GM12878 (cell line): ENCODE data around the gene GZMM. TPM values are rescaled to one million over a fixed set of nuclear protein-coding genes. Genes with fewer than 3 reads are reported as not detected.

Source experiments
- ATAC-seq: fragments of 200-7000 bp; cut with Tn5 transposase; 3 replicates; pipeline ENCODE4 v1.9.1; 2020; ENCODE audit warnings: mild to moderate bottlenecking, moderate library complexity
- BruUV-seq: library from RNA; stranded (reverse); fragments of 400-500 nt; replicated peaks from 2 replicates; lab custom pipeline; 2021; lab: Mats Ljungman, UMichigan
- CTCF ChIA-PET: fragments of 300-600 bp; sonication (Branson Sonifier 250); formaldehyde crosslinking; extraction: SDS; loops from one replicate; lab custom pipeline; 2021; ENCODE audit warnings: inconsistent platforms; lab: Yijun Ruan, JAX
- POLR2A ChIA-PET: fragments of 350-600 bp; formaldehyde crosslinking; extraction: SDS; loops from one replicate; lab custom pipeline; 2021; ENCODE audit warnings: inconsistent platforms; lab: Charles Lee
- RAD21 ChIA-PET: fragments of 300-600 bp; sonication (Branson Sonifier 250); formaldehyde crosslinking; loops from one replicate; lab custom pipeline; 2023; ENCODE audit warnings: antibody characterized with exemption; ENCODE audit not compliant: unreplicated experiment; lab: Charles Lee
- SMC1A ChIA-PET: fragments of 300-600 bp; sonication (Branson Sonifier 250); formaldehyde crosslinking; loops from one replicate; lab custom pipeline; 2023; ENCODE audit not compliant: unreplicated experiment, uncharacterized antibody; lab: Charles Lee
- DNase-seq: peaks from one replicate; pipeline ENCODE4 v3.0.0-alpha.2; 2011; ENCODE audit warnings: low read depth, low spot score
- FAIRE-seq: peaks from 3 replicates; lab custom pipeline; 2011; peaks lifted over from hg19 to GRCh38; lab: Jason Lieb, UNC
- H2AFZ ChIP-seq: 2 replicates; pipeline ENCODE4 v1.6.0; 2011; ENCODE audit warnings: low read depth, low read length, control low read depth; ENCODE audit not compliant: control insufficient read depth
- H3K27ac ChIP-seq: 2 replicates; pipeline ENCODE4 v1.5.1; 2011; ENCODE audit warnings: control low read depth; ENCODE audit not compliant: control insufficient read depth, insufficient read depth
- H3K27me3 ChIP-seq, 2 experiments: replicated peaks in 1 of 2; 2 replicates each; pipeline versions ENCODE4 v1.6.0 to v1.6.1; 2011; ENCODE audit warnings: low read length in 1 of 2; ENCODE audit not compliant: control insufficient read depth in 2 of 2, insufficient read depth in 2 of 2
- H3K36me3 ChIP-seq, 2 experiments: 2 replicates each; pipeline ENCODE4 v1.5.1; 2011; ENCODE audit warnings: low read length in 1 of 2; ENCODE audit not compliant: control insufficient read depth in 2 of 2, insufficient read depth in 2 of 2
- H3K4me1 ChIP-seq: 2 replicates; pipeline ENCODE4 v1.6.1; 2011; ENCODE audit warnings: mild to moderate bottlenecking, low read length, moderate library complexity, mixed read lengths; ENCODE audit not compliant: control insufficient read depth, insufficient read depth
- H3K4me2 ChIP-seq: 2 replicates; pipeline ENCODE4 v1.6.0; 2011; ENCODE audit warnings: control low read depth; ENCODE audit not compliant: control insufficient read depth, insufficient read depth
- H3K4me3 ChIP-seq: fragments of 200-600 bp; sonication (generic); 2 replicates; pipeline ENCODE4 v1.5.1; 2016
- H3K79me2 ChIP-seq: 2 replicates; pipeline ENCODE4 v1.6.0; 2011; ENCODE audit warnings: low read length; ENCODE audit not compliant: control insufficient read depth, insufficient read depth
- H3K9ac ChIP-seq: 2 replicates; pipeline ENCODE4 v1.8.0; 2011; ENCODE audit warnings: low read length, control low read depth, mixed read lengths; ENCODE audit not compliant: control insufficient read depth, insufficient read depth
- H3K9me3 ChIP-seq: replicated peaks from 3 replicates; pipeline ENCODE4 v1.5.1; 2011; ENCODE audit warnings: mild to moderate bottlenecking, low read length; ENCODE audit not compliant: control insufficient read depth, insufficient read depth
- H4K20me1 ChIP-seq: 2 replicates; pipeline ENCODE4 v1.6.0; 2011; ENCODE audit not compliant: control insufficient read depth, insufficient read depth
- CEBPB ChIP-seq, 2 experiments: fragments of 150-350 bp in 1 of 2; IDR thresholded peaks; 2 replicates each; pipeline ENCODE4 v1.6.1; 2012 to 2014; ENCODE audit warnings: low read depth in 2 of 2, low read length in 2 of 2, borderline replicate concordance in 1 of 2, inconsistent platforms in 1 of 2
- CHD4 ChIP-seq: fragments of 200-600 bp; sonication (generic); IDR thresholded peaks from 2 replicates; pipeline ENCODE4 v1.6.1; 2016; ENCODE audit warnings: mild to moderate bottlenecking
- CREB1 ChIP-seq: IDR thresholded peaks from 2 replicates; pipeline ENCODE4 v1.6.1; 2012; ENCODE audit warnings: low read depth, mild to moderate bottlenecking, inconsistent platforms
- CUX1 ChIP-seq: IDR thresholded peaks from 2 replicates; pipeline ENCODE4 v1.6.1; 2012; ENCODE audit warnings: improper control_type of control experiment, low read depth, low read length; ENCODE audit not compliant: insufficient replicate concordance
- EZH2 ChIP-seq: IDR thresholded peaks from 2 replicates; pipeline ENCODE4 v1.6.1; 2012; ENCODE audit warnings: low read depth, mild to moderate bottlenecking, control low read depth, inconsistent platforms, low read length, borderline replicate concordance; ENCODE audit not compliant: control insufficient read depth
- HDGF ChIP-seq: fragments of 450-650 bp; IDR thresholded peaks from 2 replicates; pipeline ENCODE4 v1.6.1; 2016; ENCODE audit warnings: antibody characterized with exemption
- KLF5 ChIP-seq: fragments of 450-650 bp; IDR thresholded peaks from 2 replicates; pipeline ENCODE4 v1.6.1; 2014; ENCODE audit warnings: mild to moderate bottlenecking; ENCODE audit not compliant: partially characterized antibody
- MYC ChIP-seq: IDR thresholded peaks from 2 replicates; pipeline ENCODE4 v1.6.1; 2011; ENCODE audit warnings: mild to moderate bottlenecking, low read length, moderate library complexity, inconsistent platforms; ENCODE audit not compliant: insufficient read depth, insufficient replicate concordance, insufficient read length, severe bottlenecking
- NFYB ChIP-seq: IDR thresholded peaks from 2 replicates; pipeline ENCODE4 v1.6.1; 2011; ENCODE audit warnings: low read depth, mild to moderate bottlenecking, low read length, improper control_type of control experiment, moderate library complexity; ENCODE audit not compliant: insufficient read depth
- POLR2A ChIP-seq: IDR thresholded peaks from 2 replicates; pipeline ENCODE4 v1.6.1; 2011; ENCODE audit warnings: low read depth, mild to moderate bottlenecking, low read length
- STAT3 ChIP-seq: IDR thresholded peaks from 2 replicates; pipeline ENCODE4 v1.6.1; 2011; ENCODE audit warnings: low read depth, low read length, improper control_type of control experiment
- TARDBP ChIP-seq: IDR thresholded peaks from 2 replicates; pipeline ENCODE4 v1.6.1; 2016; ENCODE audit warnings: borderline replicate concordance
- TCF3 ChIP-seq: IDR thresholded peaks from 2 replicates; pipeline ENCODE4 v1.6.1; 2012; ENCODE audit warnings: low read depth, mild to moderate bottlenecking, low read length, borderline replicate concordance; ENCODE audit not compliant: insufficient read depth
- ZNF687 ChIP-seq: fragments of 450-650 bp; IDR thresholded peaks from 2 replicates; pipeline ENCODE4 v1.6.1; 2017; ENCODE audit warnings: mild to moderate bottlenecking, moderate library complexity
- ZSCAN29 ChIP-seq: fragments of 450-650 bp; IDR thresholded peaks from 2 replicates; pipeline ENCODE4 v1.6.1; 2017; ENCODE audit warnings: mild to moderate bottlenecking, moderate library complexity
- WGBS: methylation state at CpG from one replicate; pipeline ENCODE4 v1.1.6; 2016; ENCODE audit warnings: low lambda C conversion rate; ENCODE audit not compliant: insufficient replicate concordance, insufficient coverage; ENCODE audit errors: missing lambda C conversion rate; 5-methylcytosine and 5-hydroxymethylcytosine counted together
- in situ Hi-C: fragments of 300-500 bp; cut with MboI; formaldehyde crosslinking; loops from 9 replicates; pipeline ENCODE4 v1.14.3; 2018; ENCODE audit warnings: mixed read lengths
- intact Hi-C: fragments of 100-400 bp; cut with micrococcal nuclease; formaldehyde crosslinking; loops from one replicate; pipeline ENCODE4 v1.14.2; 2022; ENCODE audit not compliant: unreplicated experiment
- polyA plus RNA-seq, 11 experiments: library from polyadenylated mRNA; depleted of rRNA in 4 of 11; unstranded in 6 of 11; stranded (reverse) in 5 of 11; fragments of >200 nt; fragmentation: Nextera tagmentation in 4 of 11; fragmentation: Illumina TruSeq in 1 of 11; extraction: Ambion mirVana in 4 of 11; extraction: Trizol in 1 of 11; gene quantifications; 1 replicate in 1 of 11; 2 replicates in 10 of 11; pipeline versions ENCODE4 v1.2.1 to v1.2.3, GENCODE V29; 2011 to 2016; ENCODE audit warnings: inconsistent platforms in 2 of 11, missing spikeins in 2 of 11, low read depth in 1 of 11
- total RNA-seq, 4 experiments: library from RNA; depleted of rRNA in 3 of 4; stranded (reverse); fragments of >200 nt in 3 of 4; fragmentation: Illumina TruSeq in 1 of 4; extraction: Trizol in 1 of 4; gene quantifications; 2 replicates each; pipeline versions ENCODE4 v1.2.1 to v1.2.3, GENCODE V29; 2013 to 2021

Gene GZMM
- total and polyA plus RNA-seq, 10 of the 15 experiments (the other 5 are each of a cell fraction or from before 2014, with no cell fraction given): 0.09 to 0.48 (median 0.23) TPM; not detected in 7

GRCh38 chr19:513368-514165, 30.3 kb upstream of the GZMM start:
- Histone ChIP-seq H4K20me1 (no peaks in the 10 kb centered on the region; the same call in 1 of the 2 replicates), H3K4me2 (no peak overlapping the region), H2AFZ (no peak overlapping the region), H3K9ac (no peak overlapping the region), H3K27ac (no peak overlapping the region), H3K4me3 (no peak overlapping the region), H3K9me3 (no peaks in the 10 kb centered on the region), H3K79me2 (no peaks in the 10 kb centered on the region), H3K4me1 (peaks cover 11% of the 10 kb centered on the region), H3K27me3 (no peaks in the 10 kb centered on the region), H3K36me3 (no peaks in the 10 kb centered on the region)
- ChIA-PET RAD21 (no interaction called here), SMC1A (no interaction called here), POLR2A (interaction anchor here (0.6 kb wide), 1 partner anchor 215 kb away, joined by 3 read pairs; no protein-coding TSS in a partner anchor), CTCF (no interaction called here)
- ATAC-seq: no peak
- in situ Hi-C loops: no loop called here
- intact Hi-C loops: no loop called here
- DNase-seq: no peak
- WGBS: 91% methylated on average over 10 of the region's 10 CpGs
- no TSS peak for BruUV-seq
- no peak for FAIRE-seq
- TF ChIP-seq MYC (no peak), POLR2A (0 out of 2 replicates have a peak, but pooled peaks have one; percentile 12), CREB1 (no peak), CEBPB (IDR thresholded peaks at IDR 0.05; ENCODE audit: borderline replicate concordance in 1 of 2, low read depth in 2 of 2, low read length in 2 of 2) (no peak), STAT3 (no peak), ZSCAN29 (no peak), NFYB (no peak), EZH2 (no peak), TCF3 (no peak), KLF5 (no peak), HDGF (no peak), TARDBP (no peak), CHD4 (peak; percentile 68; the same call in 1 of the 2 replicates), CUX1 (no peak), ZNF687 (no peak)
